ENCODE results near the gene PDE1A.

PDE1A gene

DNA sequence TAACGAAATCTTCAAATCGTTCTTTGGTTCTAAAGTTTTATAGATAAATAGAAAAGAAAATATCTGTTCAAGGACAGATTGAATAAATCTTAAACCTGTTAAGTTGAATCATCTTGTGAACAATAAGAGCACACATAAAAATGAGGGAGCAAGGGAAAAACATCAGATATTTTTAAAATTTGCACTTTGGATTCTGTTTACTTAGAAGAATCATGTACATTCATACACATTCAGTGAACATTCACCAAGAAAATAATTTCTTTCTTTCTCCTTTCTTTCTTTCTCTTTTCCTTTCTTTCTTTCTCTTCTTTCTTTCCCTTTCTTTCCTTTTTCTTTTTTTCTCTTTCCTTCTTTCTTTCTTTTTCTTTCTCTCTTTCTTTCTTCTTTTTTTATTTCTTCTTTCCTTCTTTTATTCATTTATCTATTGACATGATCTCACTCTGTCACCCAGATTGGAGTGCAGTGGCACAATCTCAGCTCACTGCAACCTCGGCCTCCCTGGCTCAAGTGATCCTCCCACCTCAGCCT, 164.9 kb downstream of the PDE1A start:
- DNase-seq: no peak

DNA sequence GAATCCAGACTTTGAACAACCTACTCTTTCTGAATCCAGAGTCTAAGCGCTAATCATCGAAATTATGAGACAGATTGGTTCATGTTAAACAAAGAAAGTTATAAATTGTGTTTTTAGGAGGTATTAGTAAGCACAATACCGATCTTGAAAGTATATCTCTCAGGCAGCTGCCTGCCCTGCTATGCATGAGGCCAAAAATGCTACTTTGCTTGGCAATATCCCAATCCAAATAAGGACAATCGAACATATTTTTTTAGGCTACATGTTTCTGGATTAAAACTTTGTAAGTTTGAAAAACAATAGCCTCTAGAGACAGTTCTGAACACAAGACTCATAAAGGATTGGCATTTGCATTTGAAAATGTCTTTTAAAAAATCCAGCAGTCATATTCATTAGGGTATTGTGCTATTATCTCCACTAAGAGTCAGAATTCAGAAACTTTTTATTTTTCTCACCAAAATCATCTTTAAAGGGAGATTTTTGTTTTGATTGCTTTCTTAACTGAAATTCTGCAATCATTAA, 167.1 kb downstream of the PDE1A start:
- DNase-seq: peak; percentile 28

DNA sequence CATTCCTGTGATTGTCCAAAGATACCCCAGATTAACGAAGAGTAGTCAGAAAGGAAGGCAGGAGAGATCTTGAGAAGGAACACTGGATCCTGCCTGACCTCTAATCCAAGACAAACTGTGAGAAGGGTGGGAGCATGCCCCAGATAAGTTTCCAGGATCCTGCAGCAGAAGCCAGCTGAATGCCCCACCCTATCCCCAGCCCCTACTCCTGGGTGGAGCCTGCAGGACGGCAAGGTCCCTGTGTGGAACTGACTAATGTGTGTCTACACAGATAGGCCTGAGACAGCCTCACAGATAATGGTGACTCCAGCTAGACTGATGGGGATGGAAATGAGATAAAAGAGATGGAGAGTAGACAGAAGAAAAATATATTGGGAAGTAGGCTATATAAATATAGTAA, 174.3 kb downstream of the PDE1A start:
- DNase-seq: no peak

DNA sequence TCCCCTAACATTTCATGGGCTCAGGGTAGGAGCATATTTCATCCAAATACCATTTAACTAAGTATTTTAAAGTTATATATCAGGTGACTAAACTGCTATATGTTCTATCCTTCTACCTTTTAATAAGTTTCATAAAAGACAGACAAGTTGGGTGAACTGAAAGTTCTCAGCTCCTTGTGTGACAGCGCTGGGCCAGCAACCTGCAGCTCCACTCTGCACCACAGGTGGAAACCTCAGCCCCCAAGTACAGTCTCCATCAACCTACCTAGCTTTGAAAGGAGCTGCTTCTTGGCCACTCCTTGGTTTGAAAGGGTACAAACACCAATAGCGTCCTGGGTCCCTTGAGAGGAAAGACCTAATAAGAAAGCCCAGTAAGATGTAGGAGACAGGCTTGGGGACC, 177.9 kb downstream of the PDE1A start:
- no peak for DNase-seq

DNA sequence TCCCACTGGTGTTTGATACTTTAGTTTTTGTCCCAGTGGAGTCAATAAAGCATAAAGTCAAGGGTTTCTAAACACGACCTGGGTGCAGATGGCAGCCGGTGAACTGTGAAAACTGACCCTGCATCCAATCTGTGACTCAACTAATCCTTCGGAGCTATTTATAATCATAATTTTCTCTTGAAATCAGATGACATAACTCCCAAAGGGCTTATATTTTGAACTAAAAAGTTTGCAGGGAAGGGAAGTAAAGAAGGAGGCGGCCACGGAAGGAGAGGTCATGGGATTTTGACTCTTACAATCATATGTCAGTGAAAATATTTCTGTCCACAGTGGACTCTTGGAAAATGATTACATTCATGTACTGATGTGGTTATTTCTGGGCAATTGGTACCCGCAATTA, 178.5 kb downstream of the PDE1A start:
- DNase-seq: no peak

DNA sequence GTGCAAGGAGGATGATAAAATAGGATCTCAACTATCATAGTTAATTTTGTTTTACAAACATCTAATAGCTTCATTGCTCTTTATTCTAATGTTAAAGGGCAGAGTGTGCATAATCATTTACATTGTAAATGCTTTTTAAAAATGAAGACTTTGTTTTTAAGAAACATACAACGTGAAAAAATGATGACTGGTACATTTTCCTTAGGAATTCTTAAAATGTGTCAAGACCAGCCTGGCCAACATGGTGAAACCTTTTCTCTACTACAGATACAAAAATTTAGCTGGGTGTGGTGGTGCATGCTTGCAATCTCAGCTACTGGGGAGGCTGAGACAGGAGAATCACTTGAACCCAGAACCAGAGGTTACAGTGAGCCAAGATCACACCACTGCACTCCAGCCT, 179.0 kb downstream of the PDE1A start:
- no peak for DNase-seq

DNA sequence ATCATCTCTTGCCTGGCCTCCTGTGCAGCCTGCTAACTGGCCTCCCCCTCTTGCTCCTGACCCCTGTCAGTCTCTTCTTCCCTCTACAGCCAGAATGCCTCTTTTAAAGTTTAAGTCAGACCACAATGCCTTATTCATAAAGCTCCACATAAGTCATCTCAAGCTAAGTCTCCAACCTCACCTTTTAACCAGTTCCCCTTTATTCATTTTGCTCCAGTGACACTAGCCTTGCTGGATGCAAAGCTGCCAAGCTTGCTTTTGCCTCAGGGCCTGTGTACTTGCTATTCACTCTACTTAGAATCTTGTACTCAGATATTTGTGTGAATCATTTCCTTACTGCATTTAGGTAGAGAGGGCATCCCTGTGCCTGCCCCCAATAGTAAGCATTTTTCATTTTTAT, 180.9 kb downstream of the PDE1A start:
- no peak for DNase-seq

DNA sequence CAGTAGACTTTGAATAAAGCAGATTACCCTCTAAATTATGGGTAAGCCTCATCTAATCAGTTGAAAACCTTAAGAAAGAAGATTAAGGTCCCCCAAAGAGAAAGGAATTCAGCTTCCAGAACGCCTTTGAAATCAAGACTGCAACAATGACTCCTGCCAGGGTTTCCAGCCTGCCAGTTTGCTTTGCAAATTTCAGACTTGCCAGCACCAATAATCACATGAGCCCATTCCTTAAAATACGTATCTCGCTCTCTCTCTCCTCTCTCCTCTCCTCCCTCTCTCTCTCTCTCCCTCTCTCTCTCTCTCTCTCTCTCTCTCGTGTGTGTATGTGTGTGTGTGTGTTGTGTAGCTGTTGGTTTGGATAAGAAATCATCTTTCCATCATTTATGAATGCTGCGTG, 184.2 kb downstream of the PDE1A start:
- DNase-seq: no peak

DNA sequence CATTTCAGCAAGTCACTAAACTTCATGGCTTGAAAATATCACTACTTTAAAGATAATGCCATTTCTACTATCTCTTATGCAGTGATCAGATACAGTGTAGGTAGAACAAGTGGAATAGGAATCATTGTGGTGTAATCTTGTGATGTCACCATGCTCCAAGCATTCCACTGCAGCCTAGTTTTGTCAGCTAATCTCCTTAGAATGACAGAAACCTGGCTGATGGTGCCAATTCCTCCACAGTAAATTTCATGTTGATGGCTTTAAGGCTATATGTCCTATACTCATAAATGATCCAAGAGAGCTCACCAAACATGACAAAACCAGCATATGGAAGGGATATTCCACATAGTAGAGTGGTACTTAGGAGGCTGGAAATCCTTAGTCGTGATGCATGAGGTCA, 184.9 kb downstream of the PDE1A start:
- DNase-seq: no peak

DNA sequence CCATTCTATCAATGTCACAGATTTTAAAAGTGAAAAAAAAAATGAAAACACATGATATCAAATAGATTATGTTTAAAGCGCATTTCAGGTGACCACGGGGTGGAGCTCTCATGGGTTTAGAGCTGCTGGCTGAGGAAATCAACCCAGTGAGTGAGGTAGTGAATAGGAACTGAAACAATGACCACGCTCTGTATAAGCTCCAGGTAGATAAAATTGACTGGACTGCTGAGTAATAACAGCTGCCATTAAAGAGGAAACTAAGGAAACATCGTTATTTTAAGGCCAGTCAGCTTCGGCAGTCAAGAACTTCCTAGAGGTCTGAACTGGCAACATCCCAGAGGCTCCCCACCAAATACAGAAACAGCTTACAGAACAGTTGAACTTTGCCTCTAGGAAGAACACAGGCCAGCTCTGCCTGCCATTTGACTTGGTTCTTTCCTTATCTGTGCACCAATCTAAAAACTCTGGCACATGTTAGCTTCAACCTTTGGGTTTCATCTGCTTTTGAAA, 185.9 kb downstream of the PDE1A start:
- DNase-seq: peak; percentile 18

DNA sequence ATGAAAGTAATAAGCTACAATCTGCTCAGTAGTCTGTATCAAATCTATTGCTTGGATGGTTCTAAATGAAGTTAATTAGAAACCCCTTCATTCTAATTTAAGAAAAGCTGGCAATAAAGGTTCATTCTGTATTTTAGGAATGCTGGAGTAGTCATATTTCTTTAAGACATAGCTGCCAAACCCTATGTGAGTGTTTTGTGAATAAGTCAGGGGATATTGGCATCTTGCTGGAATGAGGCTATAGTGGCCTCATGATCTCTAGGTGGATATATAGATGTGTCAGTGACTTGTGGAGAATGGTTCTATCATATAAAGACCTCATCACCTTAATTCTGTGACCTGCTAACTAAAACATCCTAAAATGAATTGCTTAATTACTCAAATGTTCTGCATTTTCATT, 196.3 kb downstream of the PDE1A start:
- DNase-seq: peak; percentile 37

DNA sequence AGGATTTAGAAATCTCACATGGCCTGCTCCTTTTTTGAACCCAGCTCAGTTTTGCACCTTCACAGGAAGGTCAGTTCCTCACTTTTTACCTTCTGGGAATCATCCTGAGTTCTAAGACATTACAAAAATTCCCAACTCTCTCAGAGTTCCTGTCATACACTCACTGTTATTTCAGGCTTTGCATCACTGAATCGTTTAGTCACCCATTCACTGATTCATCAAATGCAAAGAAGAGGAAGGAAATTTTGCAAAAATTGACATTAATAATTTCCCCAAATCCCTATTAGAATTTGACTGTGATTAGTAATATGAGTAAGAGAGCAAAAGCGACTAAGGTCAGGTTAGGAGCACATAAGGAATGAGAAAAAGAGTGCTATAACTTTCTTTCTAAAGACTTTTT, 197.5 kb downstream of the PDE1A start:
- peak; percentile 45 for DNase-seq

DNA sequence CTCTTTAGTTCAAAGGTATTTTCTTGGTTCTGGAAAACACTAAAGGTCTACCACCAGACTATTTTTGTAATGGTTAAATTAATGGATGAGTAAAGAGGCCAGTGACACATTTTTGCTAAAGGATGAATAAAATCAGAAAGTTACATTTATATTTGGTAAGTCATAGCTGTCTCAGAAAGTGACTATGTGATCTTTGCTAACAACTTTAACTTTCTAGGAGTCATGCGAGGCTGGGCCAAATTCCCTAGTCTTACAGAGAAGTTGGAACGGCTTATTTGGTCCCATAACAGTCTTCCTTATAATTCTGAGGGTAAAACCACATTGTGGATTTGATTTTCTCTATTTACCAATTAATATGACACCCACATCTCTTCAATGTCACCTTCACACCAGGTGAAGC, 198.1 kb downstream of the PDE1A start:
- peak; percentile 60 for DNase-seq

DNA sequence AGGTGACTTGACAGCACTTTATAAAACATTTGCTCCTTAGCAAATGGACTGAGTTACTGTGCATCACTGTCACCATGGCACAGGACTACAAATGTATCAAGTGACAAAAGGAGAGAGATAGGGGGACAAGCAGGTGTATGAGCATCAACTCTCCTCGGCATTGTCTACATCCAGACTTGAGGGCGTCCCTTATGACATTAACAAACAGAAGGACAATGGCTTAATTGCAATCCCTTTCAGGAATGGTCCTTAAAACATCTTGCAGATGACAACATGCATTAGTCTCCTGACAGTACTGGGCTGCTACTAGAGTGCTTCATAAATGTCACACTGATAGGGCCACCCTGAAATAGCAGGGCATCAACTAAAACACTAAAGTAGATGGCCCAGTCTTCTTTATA, 198.8 kb downstream of the PDE1A start:
- DNase-seq: no peak

DNA sequence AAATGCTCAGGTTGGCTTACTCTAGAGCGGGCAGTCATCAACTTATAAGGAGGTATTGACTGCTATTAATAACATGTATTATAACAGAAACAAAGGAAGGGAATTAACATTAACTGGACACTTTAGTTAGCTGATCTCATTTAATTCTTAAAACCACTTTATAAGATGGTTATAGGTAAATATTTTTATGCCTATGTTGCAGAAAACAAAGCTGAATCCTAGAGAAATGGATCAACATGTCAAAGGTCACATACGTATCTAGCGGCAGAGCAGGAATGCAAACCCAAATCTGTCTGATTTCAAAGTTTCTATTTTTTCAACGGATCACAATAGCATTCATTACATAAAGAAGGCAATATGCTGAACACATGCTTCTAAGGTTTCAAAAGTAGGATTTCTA, 200.0 kb downstream of the PDE1A start:
- DNase-seq: no peak

DNA sequence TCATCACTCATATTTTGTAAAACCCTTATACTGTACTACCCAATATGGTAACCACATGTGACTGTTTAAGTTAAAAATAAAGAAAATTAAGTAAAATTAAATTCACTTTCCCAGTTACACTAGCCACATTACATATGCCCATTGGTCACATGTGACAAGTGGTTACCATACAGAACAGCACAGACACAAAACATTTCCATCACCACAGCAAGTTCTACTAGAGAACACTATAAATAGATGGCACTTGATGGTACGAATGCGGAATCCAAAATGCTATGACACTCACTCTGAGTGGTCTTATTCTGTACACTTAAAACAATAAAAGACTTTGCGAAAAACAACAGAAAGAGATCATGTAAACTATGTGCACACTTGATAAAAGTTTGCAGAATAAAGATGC, 202.2 kb downstream of the PDE1A start:
- DNase-seq: no peak

DNA sequence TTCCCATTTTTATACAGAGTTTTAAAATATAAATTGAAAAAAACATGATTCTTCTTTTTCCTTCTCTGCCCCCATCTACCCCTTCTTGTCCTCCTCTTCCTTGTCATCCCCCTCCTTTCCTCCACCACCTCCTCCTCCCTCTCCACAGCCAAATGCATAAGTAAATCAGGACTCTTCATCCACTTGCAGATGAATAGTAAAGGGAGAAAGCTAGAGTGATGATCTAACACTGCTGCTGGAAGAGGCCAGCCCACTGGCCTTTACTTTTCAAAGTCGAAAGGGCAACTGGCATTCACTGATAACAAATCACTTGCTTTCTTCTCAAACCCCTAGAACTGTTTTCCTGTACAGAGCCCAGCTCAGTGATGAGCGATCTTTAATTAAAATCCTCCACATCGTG, 205.8 kb downstream of the PDE1A start:
- DNase-seq: no peak

DNA sequence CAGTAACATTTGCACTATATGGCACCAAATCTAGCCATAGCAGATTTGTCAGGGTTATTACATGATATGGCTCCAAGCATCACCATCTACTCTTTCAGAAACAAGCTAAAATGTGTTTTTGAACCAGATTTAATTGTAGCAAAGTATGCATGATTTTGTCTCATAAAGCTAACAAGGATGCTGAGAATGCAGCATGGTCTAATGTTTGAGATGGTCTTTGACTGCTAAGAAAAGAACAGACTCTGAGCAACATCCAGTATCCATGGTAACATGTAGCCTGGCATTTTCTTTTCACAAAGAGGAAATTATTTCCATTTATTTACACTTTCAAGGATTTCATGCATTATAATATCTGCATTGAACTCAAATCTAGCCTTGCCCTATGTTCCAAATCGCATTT, 206.5 kb downstream of the PDE1A start:
- no peak for DNase-seq

DNA sequence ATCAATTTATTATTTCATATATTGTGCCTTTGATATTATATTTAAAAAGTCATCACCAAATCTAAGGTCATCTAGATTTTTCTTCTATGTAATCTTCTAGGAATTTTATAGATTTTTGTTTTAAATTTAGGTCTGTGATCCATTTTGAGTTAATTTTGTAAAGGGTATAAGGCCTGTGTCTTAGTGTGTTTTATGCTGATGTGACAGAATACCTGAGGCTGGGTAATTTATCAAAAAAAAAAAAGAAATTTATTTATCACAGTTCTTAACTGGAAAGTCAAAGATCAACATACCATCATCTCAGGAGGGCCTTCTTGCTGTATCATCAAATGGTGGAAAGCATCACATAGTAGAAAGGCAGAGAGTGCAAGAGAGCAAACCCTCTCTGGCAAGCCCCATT, 216.2 kb downstream of the PDE1A start:
- DNase-seq: no peak

DNA sequence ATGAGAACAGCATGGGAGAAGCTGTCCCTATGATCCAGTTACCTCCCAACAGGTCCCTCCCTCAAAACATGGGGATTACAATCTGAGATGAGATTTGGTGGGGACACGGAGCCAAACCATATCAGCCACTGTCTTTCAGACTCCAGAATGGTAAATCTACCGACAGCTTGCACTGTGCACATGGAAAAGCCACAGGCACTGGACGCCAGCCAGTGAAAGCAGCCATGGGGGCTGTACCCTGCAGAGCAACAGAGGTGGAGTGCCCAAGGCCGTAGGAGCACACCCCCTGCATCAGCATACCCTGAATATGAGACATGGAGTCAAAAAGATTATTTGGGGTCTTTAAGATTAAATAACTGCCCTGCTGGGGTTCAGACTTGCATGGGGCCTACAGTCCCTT, 218.4 kb downstream of the PDE1A start:
- DNase-seq: no peak

DNA sequence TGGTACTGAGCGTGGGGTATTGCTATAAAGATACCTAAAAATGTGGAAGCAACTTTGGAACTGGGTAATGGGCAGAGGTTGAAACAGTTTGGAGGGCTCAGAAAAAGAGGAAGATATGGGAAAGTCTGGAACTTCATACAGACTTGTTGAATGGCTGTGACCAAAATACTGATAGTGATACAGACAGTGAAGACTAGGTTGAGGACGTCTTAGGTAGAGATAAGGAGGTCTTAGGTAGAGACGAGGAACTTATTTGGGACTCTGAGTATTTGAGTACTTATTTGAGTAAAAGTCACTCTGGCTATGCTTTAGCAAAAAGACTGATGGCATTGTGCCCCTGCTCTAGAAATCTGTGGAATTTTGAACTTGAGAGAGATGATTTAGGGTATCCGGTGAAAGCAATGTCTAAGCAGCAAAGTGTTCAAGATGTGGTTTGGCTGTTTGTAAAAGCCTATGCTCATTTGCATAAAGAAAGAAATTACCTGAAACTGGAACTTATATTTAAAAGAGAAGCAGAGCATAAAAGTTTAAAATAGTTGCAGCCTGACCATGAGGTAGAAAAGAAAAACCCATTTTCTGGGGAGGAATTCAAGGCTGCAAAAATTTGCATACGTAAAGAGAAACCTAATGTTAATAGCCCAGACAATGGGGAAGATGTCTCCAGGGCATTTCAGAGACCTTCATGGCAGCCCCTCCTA, 219.6 kb downstream of the PDE1A start:
- no peak for DNase-seq

DNA sequence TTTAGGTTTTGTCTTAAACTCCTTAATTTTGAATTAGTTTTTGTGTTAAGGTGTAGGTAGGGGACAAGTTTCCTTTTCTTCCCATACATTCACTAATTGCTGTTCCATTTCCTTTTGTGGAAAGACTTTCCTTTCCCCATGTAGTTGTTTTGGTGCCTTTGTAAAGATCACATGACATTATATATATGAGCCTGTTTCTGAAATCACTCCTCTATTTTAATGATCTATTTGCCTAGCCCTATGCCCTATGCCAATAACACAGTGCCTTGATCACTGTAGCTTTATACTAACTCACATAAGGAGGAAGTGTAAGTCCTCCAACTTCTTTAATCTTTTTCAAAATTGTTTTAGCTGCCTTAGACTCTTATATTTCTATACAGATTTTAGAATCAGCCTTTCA, 229.3 kb downstream of the PDE1A start:
- no peak for DNase-seq

DNA sequence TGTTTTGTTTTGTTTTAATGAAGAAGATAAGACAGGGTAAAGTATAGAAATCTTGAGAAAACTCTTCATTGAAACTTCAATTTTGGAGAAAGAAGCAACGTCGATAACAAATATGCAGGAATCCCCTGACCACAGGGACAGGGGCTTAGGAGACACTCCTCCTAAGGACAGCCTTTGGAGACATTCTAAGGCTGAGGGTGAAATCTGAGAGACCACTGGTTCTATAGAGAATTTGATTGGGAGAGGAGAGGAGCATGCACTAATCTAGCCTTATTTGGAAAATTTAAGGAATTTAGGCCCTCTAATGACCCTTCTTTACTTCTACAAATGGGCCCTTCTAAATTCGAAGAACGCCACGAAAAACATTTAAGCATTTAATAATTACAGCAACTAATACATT, 233.5 kb downstream of the PDE1A start:
- no peak for DNase-seq

DNA sequence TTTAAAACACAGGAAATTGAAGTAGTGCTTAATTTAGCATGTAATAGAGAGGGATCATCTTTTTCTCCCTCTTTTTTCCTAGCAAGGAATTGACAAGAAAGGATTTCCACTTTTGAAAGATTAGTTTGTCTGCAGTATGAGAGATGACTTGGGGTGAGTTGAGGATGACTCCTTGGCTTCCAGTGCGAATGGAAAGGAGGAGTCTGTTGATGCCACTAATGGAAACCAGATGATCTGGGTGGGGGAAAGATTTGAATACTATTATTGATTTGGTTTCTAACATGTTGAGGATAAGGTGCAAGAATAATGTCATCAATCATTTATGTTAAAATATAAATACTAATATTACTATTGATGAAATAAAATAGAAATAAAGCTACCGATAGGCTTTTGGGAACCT, 235.8 kb downstream of the PDE1A start:
- peak; percentile 4 for DNase-seq

DNA sequence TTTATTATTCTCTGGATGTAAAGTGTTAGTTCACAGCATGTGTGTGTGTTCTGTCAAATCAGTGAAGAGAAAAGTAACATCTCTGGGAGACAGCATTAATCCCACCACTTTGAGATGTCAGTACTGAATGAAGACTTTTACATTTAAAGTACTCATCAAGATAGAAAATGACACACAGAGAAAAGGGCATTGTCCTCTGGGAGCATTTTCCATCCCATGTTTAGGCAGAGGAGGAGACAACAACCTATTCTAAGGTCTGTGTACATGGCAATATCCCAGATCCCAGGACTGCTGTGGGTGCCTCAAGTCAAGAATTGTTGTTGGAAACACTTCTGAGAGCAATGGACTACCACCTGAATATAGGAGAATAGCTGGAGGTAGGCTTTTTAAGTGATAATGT, 239.7 kb downstream of the PDE1A start:
- DNase-seq: no peak
